Natural killer cell (primary cell): ENCODE measurements around the gene CMTM2. TPM values are rescaled to one million over a fixed set of nuclear protein-coding genes. Genes with fewer than 3 reads are reported as not detected.

Source experiments
- ATAC-seq, 3 donors: fragments of 150-1000 bp in 2 of 3; fragments of 200-7000 bp in 1 of 3; cut with Tn5 transposase; 1 replicate in 1 of 3; 2 replicates in 2 of 3; pipeline ENCODE4 v1.10.0; 2021; ENCODE audit warnings: mild to moderate bottlenecking in 2 of 3, moderate library complexity in 2 of 3
- DNase-seq, 2 donors: peaks; one replicate each; pipeline versions ENCODE4 v3.0.0 to v3.0.0-alpha.2; 2013 to 2021; ENCODE audit warnings: mixed read lengths in 1 of 2
- H3K27ac ChIP-seq: one replicate; pipeline ENCODE4 v1.5.1; 2013; ENCODE audit warnings: mild to moderate bottlenecking, low read length
- H3K27me3 ChIP-seq: one replicate; pipeline ENCODE4 v1.6.1; 2013; ENCODE audit warnings: low read length; ENCODE audit not compliant: control insufficient read depth, insufficient read depth
- H3K36me3 ChIP-seq: one replicate; pipeline ENCODE4 v1.6.1; 2013; ENCODE audit warnings: low read length; ENCODE audit not compliant: control insufficient read depth, insufficient read depth
- H3K4me1 ChIP-seq: one replicate; pipeline ENCODE4 v1.6.1; 2013; ENCODE audit warnings: low read length; ENCODE audit not compliant: control insufficient read depth, insufficient read depth
- H3K4me3 ChIP-seq: one replicate; pipeline ENCODE4 v1.5.1; 2013; ENCODE audit warnings: low read length
- H3K9me3 ChIP-seq: one replicate; pipeline ENCODE4 v1.6.1; 2013; ENCODE audit warnings: low read length; ENCODE audit not compliant: control insufficient read depth, insufficient read depth
- H3K27ac Mint-ChIP-seq, 2 donors: one replicate each; pipeline ENCODE4 v1.8.0; 2022; ENCODE audit warnings: mild to moderate bottlenecking in 2 of 2, mixed read lengths in 2 of 2, moderate library complexity in 1 of 2
- H3K27me3 Mint-ChIP-seq, 2 donors: one replicate each; pipeline ENCODE4 v1.8.0; 2022; ENCODE audit warnings: low read depth in 2 of 2, mixed read lengths in 2 of 2
- H3K36me3 Mint-ChIP-seq: one replicate; pipeline ENCODE4 v1.8.0; 2022; ENCODE audit warnings: mixed read lengths
- H3K4me1 Mint-ChIP-seq, 2 donors: one replicate each; pipeline ENCODE4 v1.8.0; 2022; ENCODE audit warnings: mixed read lengths in 2 of 2
- H3K4me3 Mint-ChIP-seq: one replicate; pipeline ENCODE4 v1.8.0; 2022; ENCODE audit warnings: mild to moderate bottlenecking, moderate library complexity, mixed read lengths
- H3K9me3 Mint-ChIP-seq, 2 donors: one replicate each; pipeline ENCODE4 v1.8.0; 2022; ENCODE audit warnings: mixed read lengths in 2 of 2
- WGBS: methylation state at CpG from one replicate; pipeline ENCODE4 v1.1.7; 2013; ENCODE audit warnings: missing lambda C conversion rate; ENCODE audit not compliant: insufficient coverage; 5-methylcytosine and 5-hydroxymethylcytosine counted together
- intact Hi-C: fragments of 100-400 bp; cut with micrococcal nuclease; formaldehyde crosslinking; loops from one replicate; pipeline ENCODE4 v1.14.2; 2022
- total RNA-seq, 4 donors: library from RNA; stranded (reverse); fragments of 120-200 nt in 1 of 4; gene quantifications; one replicate each; pipeline versions ENCODE4 v1.2.3 to v1.2.4, GENCODE V29; 2013 to 2022
- TF ChIP-seq, protein P1 (sequence below): fragments of 200-600 bp; IDR thresholded peaks from one replicate; pipeline ENCODE4 v1.8.0; 2022; ENCODE audit warnings: antibody characterized with exemption

The CMTM2 gene
- total RNA-seq, 3 donors from 2014 or later (not counting 1 experiment from before 2014, with no cell fraction given), result 0.61 to 1.6 (median 0.82) TPM

GRCh38 chr16:66604376-66605176 is 25.3 kb downstream of the CMTM2 start, which contains the start of gene CMTM3:
Gene CMTM3 (plus strand): TSS chr16:66604704. CDS start chr16:66604806, 102 bp downstream.
- Mint-ChIP-seq H3K27me3 (no peaks in the 10 kb centered on the region), H3K9me3 (no peaks in the 10 kb centered on the region), H3K36me3 (no peaks in the 10 kb centered on the region), H3K4me1 (peaks cover 29 to 42% of the 10 kb centered on the region in 2 donors), H3K27ac (peak within 1 kb of the TSS; percentile 81 to 93), H3K4me3 (peak within 1 kb of the TSS; percentile 88)
- under 1% methylated on average over 94 of the region's 96 CpGs for WGBS
- peaks cover 9% of the 10 kb centered on the region for H3K9me3 ChIP-seq
- intact Hi-C loops, result loop anchor here (1.0 to 10.0 kb wide), 3 partner anchors 52 to 270 kb away; partner anchors contain the start of genes CKLF and TK2
- peaks cover 53% of the 10 kb centered on the region for H3K4me1 ChIP-seq
- peak; percentile 73 to 84 for DNase-seq
- TF ChIP-seq, protein P1, sequence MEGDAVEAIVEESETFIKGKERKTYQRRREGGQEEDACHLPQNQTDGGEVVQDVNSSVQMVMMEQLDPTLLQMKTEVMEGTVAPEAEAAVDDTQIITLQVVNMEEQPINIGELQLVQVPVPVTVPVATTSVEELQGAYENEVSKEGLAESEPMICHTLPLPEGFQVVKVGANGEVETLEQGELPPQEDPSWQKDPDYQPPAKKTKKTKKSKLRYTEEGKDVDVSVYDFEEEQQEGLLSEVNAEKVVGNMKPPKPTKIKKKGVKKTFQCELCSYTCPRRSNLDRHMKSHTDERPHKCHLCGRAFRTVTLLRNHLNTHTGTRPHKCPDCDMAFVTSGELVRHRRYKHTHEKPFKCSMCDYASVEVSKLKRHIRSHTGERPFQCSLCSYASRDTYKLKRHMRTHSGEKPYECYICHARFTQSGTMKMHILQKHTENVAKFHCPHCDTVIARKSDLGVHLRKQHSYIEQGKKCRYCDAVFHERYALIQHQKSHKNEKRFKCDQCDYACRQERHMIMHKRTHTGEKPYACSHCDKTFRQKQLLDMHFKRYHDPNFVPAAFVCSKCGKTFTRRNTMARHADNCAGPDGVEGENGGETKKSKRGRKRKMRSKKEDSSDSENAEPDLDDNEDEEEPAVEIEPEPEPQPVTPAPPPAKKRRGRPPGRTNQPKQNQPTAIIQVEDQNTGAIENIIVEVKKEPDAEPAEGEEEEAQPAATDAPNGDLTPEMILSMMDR, result peak; percentile 81
- peaks cover 10% of the 10 kb centered on the region for H3K36me3 ChIP-seq
- no peaks in the 10 kb centered on the region for H3K27me3 ChIP-seq
- ATAC-seq, result peak; percentile 59 to 78 (median 70)
- H3K4me3 ChIP-seq, result peak within 1 kb of the TSS; percentile 88
- H3K27ac ChIP-seq, result peak within 1 kb of the TSS; percentile 80

GRCh38 chr16:66605177-66605978 is 26.1 kb downstream of the CMTM2 start:
- Mint-ChIP-seq H3K4me1 (peaks cover 29 to 42% of the 10 kb centered on the region in 2 donors), H3K9me3 (no peaks in the 10 kb centered on the region), H3K27ac (peak overlapping the region; percentile 77 to 93), H3K4me3 (peak overlapping the region; percentile 87), H3K27me3 (no peaks in the 10 kb centered on the region), H3K36me3 (no peaks in the 10 kb centered on the region)
- DNase-seq (peak; percentile 51 to 55), ATAC-seq (peak; percentile 23 to 43 (median 34))
- H3K27ac ChIP-seq, result peak overlapping the region; percentile 80
- WGBS, result 3% methylated on average over 53 of the region's 61 CpGs
- intact Hi-C loops, result loop anchor here (10.0 kb wide), 1 partner anchor 269 kb away; no protein-coding TSS in a partner anchor
- H3K4me3 ChIP-seq, result peak overlapping the region; percentile 88
- TF ChIP-seq, protein P1, result no peak
- H3K36me3 ChIP-seq, result peaks cover 18% of the 10 kb centered on the region
- peaks cover 9% of the 10 kb centered on the region for H3K9me3 ChIP-seq
- peaks cover 53% of the 10 kb centered on the region for H3K4me1 ChIP-seq
- no peaks in the 10 kb centered on the region for H3K27me3 ChIP-seq

- Histone ChIP-seq H3K9me3 (peaks cover 6% of the 10 kb centered on the region), H3K27ac (peak overlapping the region; percentile 80), H3K36me3 (peaks cover 25% of the 10 kb centered on the region), H3K4me1 (peaks cover 53% of the 10 kb centered on the region), H3K27me3 (no peaks in the 10 kb centered on the region), H3K4me3 (peak overlapping the region; percentile 88)
- DNase-seq (peak in 1 of 2 donors; percentile 37), ATAC-seq (no peak)
- H3K27me3 Mint-ChIP-seq, result no peaks in the 10 kb centered on the region
- no peaks in the 10 kb centered on the region for H3K36me3 Mint-ChIP-seq
- H3K9me3 Mint-ChIP-seq, result no peaks in the 10 kb centered on the region
- TF ChIP-seq, protein P1, result no peak
- intact Hi-C loops, result loop anchor here (10.0 kb wide), 1 partner anchor 269 kb away; no protein-coding TSS in a partner anchor
- H3K4me1 Mint-ChIP-seq, result peaks cover 29 to 42% of the 10 kb centered on the region in 2 donors
- H3K4me3 Mint-ChIP-seq, result peak overlapping the region; percentile 87
- H3K27ac Mint-ChIP-seq, result peak overlapping the region; percentile 77 to 93
- 39% methylated on average over 8 of the region's 10 CpGs for WGBS
Observed at GRCh38 chr16:66605979-66606751, 26.9 kb downstream of the CMTM2 start.
